B cell (primary cell): ENCODE measurements around the gene ARFGAP3. TPM values are rescaled to one million over a fixed set of nuclear protein-coding genes. Genes with fewer than 3 reads are reported as not detected.

ENCODE experiments used
- ATAC-seq: fragments of 200-7000 bp; cut with Tn5 transposase; one replicate; pipeline ENCODE4 v1.10.0; 2021; ENCODE audit warnings: low read depth, mild to moderate bottlenecking, moderate number of reproducible peaks, moderate library complexity
- CTCF ChIA-PET: fragments of 350-600 bp; sonication (Branson Sonifier 250); formaldehyde crosslinking; loops from one replicate; lab custom pipeline; 2021; ENCODE audit warnings: antibody characterized with exemption, inconsistent platforms; lab: Charles Lee
- POLR2A ChIA-PET: fragments of 350-600 bp; sonication (Branson Sonifier 250); formaldehyde crosslinking; loops from one replicate; lab custom pipeline; 2021; ENCODE audit warnings: antibody characterized with exemption; lab: Charles Lee
- DNase-seq: peaks from one replicate; pipeline ENCODE4 v3.0.0; 2013
- H2AFZ ChIP-seq: 2 replicates; pipeline ENCODE4 v1.6.1; 2012; ENCODE audit warnings: mild to moderate bottlenecking, low read depth, low read length; ENCODE audit not compliant: insufficient read depth, poor library complexity, severe bottlenecking
- H3K27ac ChIP-seq, 2 donors: 1 replicate in 1 of 2; 2 replicates in 1 of 2; pipeline ENCODE4 v1.5.1; 2012 to 2013; ENCODE audit warnings: low read length in 2 of 2, mild to moderate bottlenecking in 2 of 2, moderate library complexity in 1 of 2
- H3K27me3 ChIP-seq, 4 experiments: fragments of 200-600 bp in 1 of 4; sonication (generic) in 1 of 4; replicated peaks in 1 of 4; 1 replicate in 2 of 4; 2 replicates in 2 of 4; pipeline versions ENCODE4 v1.6.1 to v1.7.0; 2013 to 2016; ENCODE audit warnings: low read length in 3 of 4, mild to moderate bottlenecking in 2 of 4, mixed read lengths in 1 of 4, moderate library complexity in 1 of 4; ENCODE audit not compliant: insufficient read depth in 4 of 4, control insufficient read depth in 3 of 4; ENCODE audit errors: control extremely low read depth in 1 of 4
- H3K36me3 ChIP-seq, 2 experiments: replicated peaks in 1 of 2; 1 replicate in 1 of 2; 2 replicates in 1 of 2; pipeline versions ENCODE4 v1.6.1 to v1.7.1; 2013; ENCODE audit warnings: low read length in 1 of 2; ENCODE audit not compliant: insufficient read depth in 2 of 2, control insufficient read depth in 1 of 2; ENCODE audit errors: control extremely low read depth in 1 of 2, extremely low read depth in 1 of 2
- H3K4me1 ChIP-seq, 2 donors: fragments of 200-600 bp in 1 of 2; sonication (generic) in 1 of 2; 1 replicate in 1 of 2; 2 replicates in 1 of 2; pipeline versions ENCODE4 v1.5.1 to v1.6.1; 2013 to 2017; ENCODE audit warnings: low read length in 2 of 2; ENCODE audit not compliant: control insufficient read depth in 2 of 2, insufficient read depth in 2 of 2
- H3K4me2 ChIP-seq: replicated peaks from 2 replicates; pipeline ENCODE3; 2012; ENCODE audit warnings: mild to moderate bottlenecking, low read depth, low read length; ENCODE audit not compliant: poor library complexity, severe bottlenecking
- H3K4me3 ChIP-seq, 5 experiments: fragments of 200-600 bp in 1 of 5; sonication (generic) in 1 of 5; 1 replicate in 3 of 5; 2 replicates in 2 of 5; pipeline versions ENCODE4 v1.5.1 to v1.7.0; 2011 to 2016; ENCODE audit warnings: low read length in 4 of 5, mild to moderate bottlenecking in 4 of 5, low read depth in 2 of 5, control low read depth in 1 of 5, moderate library complexity in 1 of 5; ENCODE audit not compliant: insufficient read depth in 1 of 5; ENCODE audit errors: control extremely low read depth in 1 of 5, extremely low read depth in 1 of 5
- H3K79me2 ChIP-seq: fragments of 200-600 bp; sonication (generic); one replicate; pipeline ENCODE4 v1.6.0; 2016; ENCODE audit warnings: low read length; ENCODE audit not compliant: control insufficient read depth, insufficient read depth
- H3K9ac ChIP-seq: fragments of 200-600 bp; sonication (generic); 2 replicates; pipeline ENCODE4 v1.6.1; 2017; ENCODE audit warnings: mild to moderate bottlenecking, low read length, moderate library complexity
- H3K9me3 ChIP-seq, 3 donors: one replicate each; pipeline versions ENCODE4 v1.6.1 to v1.7.1; 2013; ENCODE audit warnings: low read length in 2 of 3; ENCODE audit not compliant: control insufficient read depth in 2 of 3, insufficient read depth in 1 of 3; ENCODE audit errors: control extremely low read depth in 1 of 3
- H4K20me1 ChIP-seq: 2 replicates; pipeline ENCODE4 v1.6.0; 2012; ENCODE audit warnings: mild to moderate bottlenecking, low read length; ENCODE audit not compliant: insufficient read depth, control insufficient read depth, poor library complexity, severe bottlenecking
- H3K27ac Mint-ChIP-seq: one replicate; pipeline ENCODE4 v1.8.0; 2021; ENCODE audit warnings: mixed read lengths
- H3K27me3 Mint-ChIP-seq: one replicate; pipeline ENCODE4 v1.8.0; 2021; ENCODE audit warnings: mixed read lengths
- H3K4me1 Mint-ChIP-seq: one replicate; pipeline ENCODE4 v1.8.0; 2021; ENCODE audit warnings: mixed read lengths
- H3K4me3 Mint-ChIP-seq: one replicate; pipeline ENCODE4 v1.8.0; 2021; ENCODE audit warnings: mixed read lengths
- H3K9me3 Mint-ChIP-seq: one replicate; pipeline ENCODE4 v1.8.0; 2022; ENCODE audit warnings: mixed read lengths; ENCODE audit not compliant: insufficient read depth
- EZH2 ChIP-seq: IDR thresholded peaks from 2 replicates; pipeline ENCODE4 v1.6.1; 2012; ENCODE audit warnings: borderline replicate concordance, low read depth, mild to moderate bottlenecking, moderate library complexity, low read length; ENCODE audit not compliant: insufficient read depth, poor library complexity, severe bottlenecking
- WGBS: methylation state at CpG from one replicate; pipeline ENCODE4 v1.1.5; 2013; ENCODE audit warnings: missing lambda C conversion rate; ENCODE audit not compliant: insufficient coverage; 5-methylcytosine and 5-hydroxymethylcytosine counted together
- intact Hi-C: fragments of 100-400 bp; cut with micrococcal nuclease; formaldehyde crosslinking; loops from one replicate; pipeline ENCODE4 v1.10.0; 2022
- polyA plus RNA-seq: library from polyadenylated mRNA; depleted of rRNA; stranded (reverse); fragments of >200 nt; gene quantifications from 2 replicates; pipeline ENCODE4 v1.2.3, GENCODE V29; 2012
- total RNA-seq, 2 donors: library from RNA; stranded (reverse); fragments of 120-200 nt in 1 of 2; gene quantifications; 1 replicate in 1 of 2; 2 replicates in 1 of 2; pipeline versions ENCODE4 v1.2.3 to v1.2.4, GENCODE V29; 2013 to 2022
- TF ChIP-seq, protein P1 (sequence below): fragments of 200-600 bp; IDR thresholded peaks from one replicate; pipeline ENCODE4 v1.8.0; 2022; ENCODE audit warnings: antibody characterized with exemption, mild to moderate bottlenecking

ARFGAP3 gene
- total and polyA plus RNA-seq, 2 donors (not counting 1 experiment from before 2014, with no cell fraction given) = 10.7 to 33.2 TPM

DNA sequence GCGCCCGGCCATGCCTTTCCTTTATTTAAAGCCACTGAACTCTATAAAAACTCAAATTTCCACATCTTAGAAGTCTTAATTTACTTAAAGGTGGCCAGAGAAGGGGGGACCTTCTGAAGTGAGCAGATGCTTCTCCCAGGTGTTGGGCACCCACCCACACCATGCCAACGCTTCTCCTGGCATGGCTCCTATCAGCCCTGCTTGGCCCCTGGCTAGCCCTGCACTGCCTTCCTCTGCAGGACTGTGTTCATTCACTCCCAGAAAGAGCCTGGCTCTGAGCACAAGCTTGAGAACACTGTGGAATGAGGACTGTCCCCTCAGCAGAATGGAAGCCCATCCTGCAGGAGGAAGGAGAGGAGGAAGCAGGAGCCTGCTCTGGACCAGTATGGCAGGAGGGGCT, 34.6 kb upstream of the ARFGAP3 start:
- TF ChIP-seq EZH2 = no peak
- TF ChIP-seq, protein P1, sequence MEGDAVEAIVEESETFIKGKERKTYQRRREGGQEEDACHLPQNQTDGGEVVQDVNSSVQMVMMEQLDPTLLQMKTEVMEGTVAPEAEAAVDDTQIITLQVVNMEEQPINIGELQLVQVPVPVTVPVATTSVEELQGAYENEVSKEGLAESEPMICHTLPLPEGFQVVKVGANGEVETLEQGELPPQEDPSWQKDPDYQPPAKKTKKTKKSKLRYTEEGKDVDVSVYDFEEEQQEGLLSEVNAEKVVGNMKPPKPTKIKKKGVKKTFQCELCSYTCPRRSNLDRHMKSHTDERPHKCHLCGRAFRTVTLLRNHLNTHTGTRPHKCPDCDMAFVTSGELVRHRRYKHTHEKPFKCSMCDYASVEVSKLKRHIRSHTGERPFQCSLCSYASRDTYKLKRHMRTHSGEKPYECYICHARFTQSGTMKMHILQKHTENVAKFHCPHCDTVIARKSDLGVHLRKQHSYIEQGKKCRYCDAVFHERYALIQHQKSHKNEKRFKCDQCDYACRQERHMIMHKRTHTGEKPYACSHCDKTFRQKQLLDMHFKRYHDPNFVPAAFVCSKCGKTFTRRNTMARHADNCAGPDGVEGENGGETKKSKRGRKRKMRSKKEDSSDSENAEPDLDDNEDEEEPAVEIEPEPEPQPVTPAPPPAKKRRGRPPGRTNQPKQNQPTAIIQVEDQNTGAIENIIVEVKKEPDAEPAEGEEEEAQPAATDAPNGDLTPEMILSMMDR = no peak
- Mint-ChIP-seq H3K4me3 (no peak overlapping the region), H3K27me3 (no peaks in the 10 kb centered on the region), H3K27ac (peak overlapping the region; percentile 41), H3K4me1 (peaks cover 77% of the 10 kb centered on the region), H3K9me3 (no peaks in the 10 kb centered on the region)
- Histone ChIP-seq H4K20me1 (no peaks in the 10 kb centered on the region), H3K36me3 (peaks cover 0 to 38% of the 10 kb centered on the region in 2 experiments), H3K4me1 (peaks cover 55 to 87% of the 10 kb centered on the region in 2 donors), H3K27me3 (no peaks in the 10 kb centered on the region), H3K9ac (no peak overlapping the region), H3K27ac (peak overlapping the region in 1 of 2 donors; percentile 8), H3K4me2 (no peak overlapping the region), H3K79me2 (peaks cover 16% of the 10 kb centered on the region), H2AFZ (no peak overlapping the region), H3K4me3 (no peak overlapping the region), H3K9me3 (no peaks in the 10 kb centered on the region)
- CTCF ChIA-PET = interaction anchor here (1.2 to 1.7 kb wide), 2 partner anchors 11 to 24 kb away, joined by 4 to 7 read pairs; no protein-coding TSS in a partner anchor
- POLR2A ChIA-PET = no interaction called here
- intact Hi-C loops = loop anchor here (5.0 kb wide), 1 partner anchor 41 kb away; no protein-coding TSS in a partner anchor
- 100% methylated on average over 1 of the region's 3 CpGs for WGBS
- no peak for DNase-seq
- no peak for ATAC-seq

DNA sequence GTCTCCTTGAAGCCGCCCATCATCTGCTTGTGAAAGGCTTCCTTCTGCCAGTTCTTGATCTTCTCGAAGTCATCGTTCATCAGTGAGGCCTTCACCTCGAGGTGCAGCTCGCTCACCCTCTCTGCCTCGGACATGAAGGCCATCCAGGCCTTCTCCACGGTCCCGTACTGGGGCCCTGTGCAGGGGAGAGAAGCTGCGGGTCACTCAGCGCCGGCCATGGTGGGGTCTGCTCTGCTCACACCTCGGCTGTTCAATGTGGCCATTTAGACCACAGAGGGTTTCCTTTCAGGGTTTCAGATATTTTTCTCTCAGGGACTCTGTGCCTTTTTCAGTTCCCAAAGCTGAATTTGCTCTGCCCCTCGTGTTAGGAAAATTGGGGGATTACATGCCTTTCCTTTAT, 33.9 kb upstream of the ARFGAP3 start:
- Histone ChIP-seq H3K4me3 (no peak overlapping the region), H3K9me3 (no peaks in the 10 kb centered on the region), H3K9ac (no peak overlapping the region), H3K27me3 (no peaks in the 10 kb centered on the region), H3K27ac (no peak overlapping the region), H3K36me3 (peaks cover 0 to 44% of the 10 kb centered on the region in 2 experiments), H3K79me2 (peaks cover 14% of the 10 kb centered on the region), H3K4me2 (no peak overlapping the region), H4K20me1 (no peaks in the 10 kb centered on the region), H3K4me1 (peaks cover 49 to 80% of the 10 kb centered on the region in 2 donors), H2AFZ (no peak overlapping the region)
- ChIA-PET POLR2A (interaction anchor here (0.9 kb wide), 1 partner anchor 8 kb away, joined by 3 read pairs; no protein-coding TSS in a partner anchor), CTCF (interaction anchor here (1.2 kb wide), 1 partner anchor 23 kb away, joined by 4 read pairs; no protein-coding TSS in a partner anchor)
- ATAC-seq (no peak), DNase-seq (no peak)
- WGBS = 84% methylated on average over 13 of the region's 13 CpGs
- H3K4me3 Mint-ChIP-seq = peak overlapping the region; percentile 34
- H3K27me3 Mint-ChIP-seq = no peaks in the 10 kb centered on the region
- peak overlapping the region; percentile 63 for H3K27ac Mint-ChIP-seq
- peaks cover 70% of the 10 kb centered on the region for H3K4me1 Mint-ChIP-seq
- intact Hi-C loops = loop anchor here (5.0 kb wide), 1 partner anchor 41 kb away; no protein-coding TSS in a partner anchor
- H3K9me3 Mint-ChIP-seq = no peaks in the 10 kb centered on the region
- no peak for TF ChIP-seq EZH2
- TF ChIP-seq, protein P1 = no peak
